Small intestine (tissue), 7 donors: ENCODE results near the gene GRM5. TPM values are rescaled to one million over a fixed set of nuclear protein-coding genes. Genes with fewer than 3 reads are reported as not detected.
"Not testable (repeated sequence)": the region's sequence is repeated elsewhere in the genome, so short reads cannot be mapped to it uniquely, and the experiment has no call there.

Experiments used
- DNase-seq, 2 donors: peaks; one replicate each; pipeline versions ENCODE4 v3.0.0 to v3.0.0-alpha.2; 2013
- FAIRE-seq: peaks from 2 replicates; lab custom pipeline; 2012; peaks lifted over from hg19 to GRCh38; lab: Jason Lieb, UNC
- H3K27ac ChIP-seq, 3 donors: one replicate each; pipeline ENCODE4 v1.5.1; 2013; ENCODE audit warnings: low read length in 2 of 3, mild to moderate bottlenecking in 2 of 3, control low read depth in 1 of 3, inconsistent platforms in 1 of 3, low read depth in 1 of 3, moderate library complexity in 1 of 3
- H3K27me3 ChIP-seq, 3 donors: one replicate each; pipeline ENCODE4 v1.6.1; 2013; ENCODE audit warnings: low read length in 3 of 3, inconsistent platforms in 1 of 3; ENCODE audit not compliant: control insufficient read depth in 3 of 3, insufficient read depth in 3 of 3
- H3K36me3 ChIP-seq, 3 donors: one replicate each; pipeline ENCODE4 v1.6.1; 2013; ENCODE audit warnings: low read length in 3 of 3, inconsistent platforms in 1 of 3, low read depth in 1 of 3, mild to moderate bottlenecking in 1 of 3, moderate library complexity in 1 of 3; ENCODE audit not compliant: control insufficient read depth in 3 of 3, insufficient read depth in 2 of 3
- H3K4me1 ChIP-seq, 3 donors: one replicate each; pipeline ENCODE4 v1.6.1; 2013; ENCODE audit warnings: low read length in 2 of 3, inconsistent platforms in 1 of 3, low read depth in 1 of 3, mild to moderate bottlenecking in 1 of 3, moderate library complexity in 1 of 3; ENCODE audit not compliant: control insufficient read depth in 3 of 3, insufficient read depth in 2 of 3
- H3K4me3 ChIP-seq, 3 donors: one replicate each; pipeline ENCODE4 v1.5.1; 2013; ENCODE audit warnings: low read length in 3 of 3, control low read depth in 1 of 3, inconsistent platforms in 1 of 3, low read depth in 1 of 3, mild to moderate bottlenecking in 1 of 3, moderate library complexity in 1 of 3
- H3K9me3 ChIP-seq, 2 donors: one replicate each; pipeline ENCODE4 v1.6.1; 2013; ENCODE audit warnings: low read depth in 1 of 2, low read length in 1 of 2; ENCODE audit not compliant: control insufficient read depth in 2 of 2, insufficient read depth in 1 of 2
- WGBS, 3 donors: extraction: QIAGEN DNeasy Blood & Tissue Kit; methylation state at CpG; one replicate each; pipeline ENCODE4 v1.1.7; 2013; 5-methylcytosine and 5-hydroxymethylcytosine counted together
- polyA plus RNA-seq, 4 donors: library from polyadenylated mRNA; stranded (reverse) in 3 of 4; unstranded in 1 of 4; fragments of 200-250 nt in 3 of 4; fragments of 120-200 nt in 1 of 4; gene quantifications; one replicate each; pipeline versions ENCODE4 v1.2.1 to v1.2.3, GENCODE V29; 2013
- donor health status: healthy with polysubstance abuse.
- donor health status: control.
- donor health status: control.
- donor health status: Bipolar disorder and iron deficiency.
- donor health status: healthy.

Gene GRM5
- polyA plus RNA-seq, 4 donors: 0.01 TPM; not detected in 3

- Histone ChIP-seq H3K36me3 (no peaks in the 10 kb centered on the region), H3K9me3 (peaks cover 0 to 21% of the 10 kb centered on the region in 2 donors), H3K4me3 (no peak overlapping the region), H3K27me3 (no peaks in the 10 kb centered on the region), H3K27ac (no peak overlapping the region), H3K4me1 (no peaks in the 10 kb centered on the region)
- 49 to 57% (median 51%) methylated on average over 3 of the region's 3 CpGs for WGBS, 3 donors
- no peak for FAIRE-seq
- peak in 1 of 2 donors; percentile 0 for DNase-seq
Observed at GRCh38 chr11:88886796-88887195, 179.0 kb downstream of the GRM5 start.

GRCh38 chr11:88882800-88883199, 183.0 kb downstream of the GRM5 start:
- not testable (repeated sequence) for H3K36me3 ChIP-seq, H3K4me1 ChIP-seq, H3K27ac ChIP-seq, H3K27me3 ChIP-seq, FAIRE-seq, H3K4me3 ChIP-seq, DNase-seq
- peaks cover 0 to 21% of the 10 kb centered on the region in 2 donors for H3K9me3 ChIP-seq
- WGBS, 3 donors: 70 to 79% (median 71%) methylated on average over 3 of the region's 3 CpGs

- Histone ChIP-seq H3K27me3 (no peaks in the 10 kb centered on the region), H3K4me1 (no peaks in the 10 kb centered on the region), H3K36me3 (no peaks in the 10 kb centered on the region), H3K9me3 (no peaks in the 10 kb centered on the region), H3K4me3 (no peak overlapping the region), H3K27ac (no peak overlapping the region)
- FAIRE-seq (no peak), DNase-seq (no peak)
Observed at GRCh38 chr11:88861618-88862017, 204.2 kb downstream of the GRM5 start.

GRCh38 chr11:88860431-88860830, 205.4 kb downstream of the GRM5 start:
- H3K4me3 ChIP-seq, DNase-seq, H3K27ac ChIP-seq, H3K36me3 ChIP-seq, FAIRE-seq, H3K4me1 ChIP-seq, H3K27me3 ChIP-seq, H3K9me3 ChIP-seq: not testable (repeated sequence)
- WGBS, 3 donors: 81 to 89% (median 88%) methylated on average over 4 of the region's 4 CpGs

GRCh38 chr11:88853963-88854362, 211.8 kb downstream of the GRM5 start:
- not testable (repeated sequence) for H3K27me3 ChIP-seq, H3K36me3 ChIP-seq, H3K9me3 ChIP-seq, FAIRE-seq, DNase-seq, H3K4me3 ChIP-seq, H3K27ac ChIP-seq, H3K4me1 ChIP-seq
- WGBS, 3 donors: 77 to 89% (median 78%) methylated on average over 2 of the region's 2 CpGs

GRCh38 chr11:88851547-88851946, 214.2 kb downstream of the GRM5 start:
- FAIRE-seq, DNase-seq, H3K27me3 ChIP-seq, H3K27ac ChIP-seq, H3K9me3 ChIP-seq, H3K36me3 ChIP-seq, H3K4me1 ChIP-seq, H3K4me3 ChIP-seq: not testable (repeated sequence)

GRCh38 chr11:88849773-88850172, 216.0 kb downstream of the GRM5 start:
- not testable (repeated sequence) for H3K4me3 ChIP-seq, H3K27ac ChIP-seq, FAIRE-seq, DNase-seq, H3K9me3 ChIP-seq, H3K4me1 ChIP-seq, H3K36me3 ChIP-seq, H3K27me3 ChIP-seq
- 88 to 95% (median 89%) methylated on average over 4 of the region's 6 CpGs for WGBS, 3 donors

GRCh38 chr11:88849368-88849767, 216.4 kb downstream of the GRM5 start:
- Histone ChIP-seq H3K36me3 (no peaks in the 10 kb centered on the region), H3K4me3 (no peak overlapping the region), H3K9me3 (no peaks in the 10 kb centered on the region), H3K27me3 (no peaks in the 10 kb centered on the region), H3K27ac (no peak overlapping the region), H3K4me1 (no peaks in the 10 kb centered on the region)
- DNase-seq (no peak), FAIRE-seq (no peak)
- WGBS, 3 donors: 91 to 100% (median 97%) methylated on average over 1 of the region's 1 CpG

- 5 to 39% (median 27%) methylated on average over 1 of the region's 1 CpG for WGBS, 3 donors
- H3K36me3 ChIP-seq, FAIRE-seq, H3K4me3 ChIP-seq, H3K27ac ChIP-seq, H3K9me3 ChIP-seq, H3K27me3 ChIP-seq, DNase-seq, H3K4me1 ChIP-seq: not testable (repeated sequence)
Observed at GRCh38 chr11:88846266-88846665, 219.5 kb downstream of the GRM5 start.
